Suprapubic skin (tissue), 4 donors: ENCODE results near the gene ARID1B. TPM values are rescaled to one million over a fixed set of nuclear protein-coding genes. Genes with fewer than 3 reads are reported as not detected.

ENCODE experiments used
- DNase-seq, 2 donors: peaks; one replicate each; pipeline ENCODE4 v3.0.0-alpha.2; 2019; ENCODE audit warnings: low spot score in 2 of 2
- H3K27ac ChIP-seq: fragments of 200-600 bp; sonication (generic); one replicate; pipeline ENCODE4 v1.5.1; 2019
- H3K27me3 ChIP-seq: fragments of 200-600 bp; sonication (generic); one replicate; pipeline ENCODE4 v1.5.1; 2019
- H3K36me3 ChIP-seq: fragments of 200-600 bp; sonication (generic); one replicate; pipeline ENCODE4 v1.5.1; 2019
- H3K4me1 ChIP-seq: fragments of 200-600 bp; sonication (generic); one replicate; pipeline ENCODE4 v1.5.1; 2019
- H3K4me3 ChIP-seq: fragments of 200-600 bp; sonication (generic); one replicate; pipeline ENCODE4 v1.5.1; 2019; ENCODE audit warnings: mild to moderate bottlenecking
- H3K9me3 ChIP-seq: fragments of 200-600 bp; sonication (generic); one replicate; pipeline ENCODE4 v1.5.1; 2019
- EP300 ChIP-seq: sonication (generic); formaldehyde crosslinking; IDR thresholded peaks from one replicate; pipeline ENCODE4 v1.6.1; 2017; ENCODE audit warnings: antibody characterized with exemption
- POLR2A ChIP-seq, 2 donors: fragments of 450-650 bp; IDR thresholded peaks; one replicate each; pipeline ENCODE4 v1.6.1; 2017; ENCODE audit warnings: antibody characterized with exemption in 2 of 2, mild to moderate bottlenecking in 2 of 2, moderate library complexity in 2 of 2
- POLR2AphosphoS5 ChIP-seq, 3 donors: sonication (generic); formaldehyde crosslinking; IDR thresholded peaks; one replicate each; pipeline ENCODE4 v1.6.1; 2017; ENCODE audit warnings: antibody characterized with exemption in 3 of 3
- WGBS: methylation state at CpG from one replicate; pipeline ENCODE4 v1.1.5; 2018; 5-methylcytosine and 5-hydroxymethylcytosine counted together
- total RNA-seq, 4 donors: library from RNA; depleted of rRNA; stranded (reverse); fragments of >200 nt; gene quantifications; one replicate each; pipeline ENCODE4 v1.1.0, GENCODE V29; 2016
- TF ChIP-seq, protein P1 (sequence below), 2 donors: fragments of 200-600 bp in 1 of 2; fragments of 450-650 bp in 1 of 2; sonication (generic) in 1 of 2; IDR thresholded peaks; one replicate each; pipeline ENCODE4 v1.5.1; 2016 to 2019; ENCODE audit warnings: antibody characterized with exemption in 2 of 2, mild to moderate bottlenecking in 1 of 2, moderate library complexity in 1 of 2

ARID1B gene
- total RNA-seq, 4 donors from 2014 or later = 102 to 233 (median 129) TPM

- 93% methylated on average over 2 of the region's 2 CpGs for WGBS
- Histone ChIP-seq H3K4me1 (peaks cover 7% of the 10 kb centered on the region), H3K27ac (no peak overlapping the region), H3K36me3 (peaks cover 24% of the 10 kb centered on the region), H3K9me3 (no peaks in the 10 kb centered on the region), H3K27me3 (no peaks in the 10 kb centered on the region), H3K4me3 (no peak overlapping the region)
- no peak for DNase-seq
- TF ChIP-seq, protein P1, sequence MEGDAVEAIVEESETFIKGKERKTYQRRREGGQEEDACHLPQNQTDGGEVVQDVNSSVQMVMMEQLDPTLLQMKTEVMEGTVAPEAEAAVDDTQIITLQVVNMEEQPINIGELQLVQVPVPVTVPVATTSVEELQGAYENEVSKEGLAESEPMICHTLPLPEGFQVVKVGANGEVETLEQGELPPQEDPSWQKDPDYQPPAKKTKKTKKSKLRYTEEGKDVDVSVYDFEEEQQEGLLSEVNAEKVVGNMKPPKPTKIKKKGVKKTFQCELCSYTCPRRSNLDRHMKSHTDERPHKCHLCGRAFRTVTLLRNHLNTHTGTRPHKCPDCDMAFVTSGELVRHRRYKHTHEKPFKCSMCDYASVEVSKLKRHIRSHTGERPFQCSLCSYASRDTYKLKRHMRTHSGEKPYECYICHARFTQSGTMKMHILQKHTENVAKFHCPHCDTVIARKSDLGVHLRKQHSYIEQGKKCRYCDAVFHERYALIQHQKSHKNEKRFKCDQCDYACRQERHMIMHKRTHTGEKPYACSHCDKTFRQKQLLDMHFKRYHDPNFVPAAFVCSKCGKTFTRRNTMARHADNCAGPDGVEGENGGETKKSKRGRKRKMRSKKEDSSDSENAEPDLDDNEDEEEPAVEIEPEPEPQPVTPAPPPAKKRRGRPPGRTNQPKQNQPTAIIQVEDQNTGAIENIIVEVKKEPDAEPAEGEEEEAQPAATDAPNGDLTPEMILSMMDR (IDR thresholded peaks at IDR 0.05) = no peak
- no peak for TF ChIP-seq POLR2AphosphoS5 (IDR thresholded peaks at IDR 0.05)
- no peak for TF ChIP-seq EP300
- TF ChIP-seq POLR2A (IDR thresholded peaks at IDR 0.05) = no peak
Measured at GRCh38 chr6:157087974-157088373, 310.8 kb downstream of the ARID1B start.

DNA sequence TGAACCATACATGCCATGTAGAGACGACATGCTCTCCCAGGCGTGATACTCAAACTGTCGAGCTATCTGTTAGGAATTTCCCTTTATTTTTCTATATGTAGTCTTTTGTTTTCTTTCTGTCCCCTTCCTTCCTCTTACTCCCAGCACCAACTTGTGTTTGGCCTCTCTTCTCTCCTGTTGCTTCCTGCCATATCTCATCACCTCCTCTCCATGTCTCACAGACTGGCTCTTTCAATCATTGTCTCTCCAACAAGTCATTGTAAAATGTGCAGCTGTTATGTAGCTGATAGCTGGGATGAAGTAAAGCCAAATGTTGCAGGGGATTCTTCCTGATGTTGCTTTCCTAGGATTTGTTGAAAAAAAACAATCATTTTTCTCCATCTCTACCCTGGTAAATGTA, 311.7 kb downstream of the ARID1B start:
- no peaks in the 10 kb centered on the region for H3K27me3 ChIP-seq
- H3K4me3 ChIP-seq = no peak overlapping the region
- peaks cover 4% of the 10 kb centered on the region for H3K4me1 ChIP-seq
- H3K36me3 ChIP-seq = peaks cover 25% of the 10 kb centered on the region
- no peak overlapping the region for H3K27ac ChIP-seq
- no peak for DNase-seq
- TF ChIP-seq, protein P1 (IDR thresholded peaks at IDR 0.05) = no peak
- TF ChIP-seq EP300 (no peak), POLR2A (IDR thresholded peaks at IDR 0.05) (no peak), POLR2AphosphoS5 (IDR thresholded peaks at IDR 0.05) (no peak)
- WGBS = 86% methylated on average over 3 of the region's 3 CpGs
- no peaks in the 10 kb centered on the region for H3K9me3 ChIP-seq

GRCh38 chr6:157089258-157089657, 312.1 kb downstream of the ARID1B start:
- Histone ChIP-seq H3K36me3 (peaks cover 27% of the 10 kb centered on the region), H3K4me3 (no peak overlapping the region), H3K27me3 (no peaks in the 10 kb centered on the region), H3K9me3 (no peaks in the 10 kb centered on the region), H3K27ac (no peak overlapping the region), H3K4me1 (peaks cover 4% of the 10 kb centered on the region)
- DNase-seq = no peak
- WGBS = 72% methylated on average over 3 of the region's 3 CpGs
- TF ChIP-seq POLR2AphosphoS5 (IDR thresholded peaks at IDR 0.05) (no peak), EP300 (no peak), POLR2A (IDR thresholded peaks at IDR 0.05) (no peak)
- TF ChIP-seq, protein P1 (IDR thresholded peaks at IDR 0.05) = no peak

- Histone ChIP-seq H3K9me3 (no peaks in the 10 kb centered on the region), H3K36me3 (peaks cover 23% of the 10 kb centered on the region), H3K4me3 (no peak overlapping the region), H3K27ac (no peak overlapping the region), H3K4me1 (peaks cover 4% of the 10 kb centered on the region), H3K27me3 (no peaks in the 10 kb centered on the region)
- TF ChIP-seq, protein P1 (IDR thresholded peaks at IDR 0.05) = no peak
- no peak for TF ChIP-seq POLR2AphosphoS5 (IDR thresholded peaks at IDR 0.05)
- TF ChIP-seq POLR2A (IDR thresholded peaks at IDR 0.05) = no peak
- TF ChIP-seq EP300 = no peak
- DNase-seq = no peak
- WGBS = 81% methylated on average over 9 of the region's 9 CpGs
Measured at GRCh38 chr6:157089851-157090250, 312.7 kb downstream of the ARID1B start.

DNA sequence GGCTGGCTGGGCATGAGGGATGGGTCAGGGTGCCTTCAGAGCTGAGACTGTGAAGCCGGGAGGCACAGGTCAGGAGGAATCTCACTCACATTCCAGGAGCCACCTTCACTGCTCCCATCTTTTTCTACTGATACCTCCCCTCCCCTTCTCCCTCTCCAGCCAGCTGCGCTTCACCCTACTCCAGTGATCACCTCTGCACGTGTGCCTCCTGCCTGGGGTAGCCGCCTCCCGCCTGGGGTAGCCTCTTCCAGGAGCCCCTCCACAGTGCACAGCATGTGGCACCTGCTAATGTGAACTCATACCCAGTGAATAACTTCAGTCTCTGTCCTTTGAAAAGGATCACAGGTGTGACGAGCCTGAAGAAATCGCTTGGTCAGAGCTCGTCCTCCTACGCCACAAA, 313.6 kb downstream of the ARID1B start:
- H3K9me3 ChIP-seq = no peaks in the 10 kb centered on the region
- no peak overlapping the region for H3K27ac ChIP-seq
- no peaks in the 10 kb centered on the region for H3K27me3 ChIP-seq
- TF ChIP-seq, protein P1 (IDR thresholded peaks at IDR 0.05) = no peak
- no peak for TF ChIP-seq POLR2A (IDR thresholded peaks at IDR 0.05)
- H3K4me3 ChIP-seq = no peak overlapping the region
- peaks cover 16% of the 10 kb centered on the region for H3K36me3 ChIP-seq
- H3K4me1 ChIP-seq = peaks cover 4% of the 10 kb centered on the region
- 97% methylated on average over 9 of the region's 9 CpGs for WGBS
- no peak for DNase-seq
